HepG2 (cell line): ENCODE measurements around the gene THADA. TPM values are rescaled to one million over a fixed set of nuclear protein-coding genes. Genes with fewer than 3 reads are reported as not detected.

Source experiments
- ATF2 ChIP-seq: sonication (generic); formaldehyde crosslinking; IDR thresholded peaks from 2 replicates; pipeline ENCODE4 v1.4.0; 2020; ENCODE audit warnings: missing genetic modification reagents
- ATF7-NPFF ChIP-seq: sonication (generic); formaldehyde crosslinking; IDR thresholded peaks from 2 replicates; pipeline ENCODE4 v1.8.1; 2023; ENCODE audit warnings: mild to moderate bottlenecking, low read depth, missing genetic modification reagents, moderate library complexity
- KLF9 ChIP-seq: IDR thresholded peaks from 2 replicates; pipeline ENCODE4 v1.6.1; 2016; ENCODE audit warnings: low read depth
- MIER3 ChIP-seq: IDR thresholded peaks from 2 replicates; pipeline ENCODE4 v1.6.1; 2016; ENCODE audit warnings: missing compliant biosample characterization, borderline replicate concordance
- PRDM15 ChIP-seq: sonication (generic); formaldehyde crosslinking; IDR thresholded peaks from 2 replicates; pipeline ENCODE4 v1.4.0; 2020; ENCODE audit warnings: missing genetic modification reagents
- ZBTB10 ChIP-seq: sonication (generic); formaldehyde crosslinking; IDR thresholded peaks from 2 replicates; pipeline ENCODE4 v1.4.0; 2020; ENCODE audit warnings: missing genetic modification reagents, borderline replicate concordance
- ZBTB40 ChIP-seq, 2 experiments: fragments of 450-650 bp in 1 of 2; sonication (generic) in 1 of 2; formaldehyde crosslinking in 1 of 2; IDR thresholded peaks; 2 replicates each; pipeline versions ENCODE4 v1.6.1 to v1.8.0; 2016 to 2022; ENCODE audit warnings: antibody characterized with exemption in 1 of 2, mild to moderate bottlenecking in 1 of 2, missing genetic modification reagents in 1 of 2
- ZNF484 ChIP-seq: sonication (generic); formaldehyde crosslinking; IDR thresholded peaks from 2 replicates; pipeline ENCODE4 v1.5.1; 2020; ENCODE audit warnings: mild to moderate bottlenecking, low read depth, missing genetic modification reagents, borderline replicate concordance
- ZSCAN12 ChIP-seq: sonication (generic); formaldehyde crosslinking; IDR thresholded peaks from 2 replicates; pipeline ENCODE4 v1.9.0; 2021; ENCODE audit warnings: mild to moderate bottlenecking, missing genetic modification reagents
- polyA plus RNA-seq, 8 experiments: library from polyadenylated mRNA; depleted of rRNA in 3 of 8; stranded (reverse) in 7 of 8; unstranded in 1 of 8; fragments of >200 nt; fragmentation: Illumina TruSeq in 4 of 8; extraction: Trizol in 4 of 8; gene quantifications; 2 replicates each; pipeline versions ENCODE4 v1.2.1 to v1.2.3, GENCODE V29; 2011 to 2016; ENCODE audit warnings: low read depth in 4 of 8, missing spikeins in 1 of 8, mixed read lengths in 1 of 8; ENCODE audit not compliant: insufficient read depth in 1 of 8
- total RNA-seq, 5 experiments: library from RNA; depleted of rRNA; stranded (reverse); fragments of >200 nt; fragmentation: Illumina TruSeq; extraction: Trizol; gene quantifications; 2 replicates each; pipeline ENCODE4 v1.2.3, GENCODE V29; 2016; ENCODE audit warnings: low read depth in 1 of 5

The THADA gene
- total and polyA plus RNA-seq, 2 of the 13 experiments (the other 11 are each of a cell fraction or from before 2014, with no cell fraction given): 12.7 to 21.7 TPM

GRCh38 chr2:43226955-43227829 lies 368.6 kb downstream of the THADA start (continued):
- TF ChIP-seq ZBTB40 (IDR thresholded peaks at IDR 0.05): no peak
- TF ChIP-seq ZBTB40 (CRISPR knock-in tag; IDR thresholded peaks at IDR 0.05): peak; percentile 25; the same call in 1 of the 2 replicates
- peak; percentile 56; the same call in 1 of the 2 replicates for TF ChIP-seq ATF2 (CRISPR knock-in tag)
- TF ChIP-seq PRDM15 (CRISPR knock-in tag): peak; percentile 35; the same call in 1 of the 2 replicates
- no peak for TF ChIP-seq KLF9 (CRISPR knock-in tag)
- TF ChIP-seq MIER3 (CRISPR knock-in tag): peak; percentile 56; the same call in 1 of the 2 replicates
- TF ChIP-seq ZBTB10 (CRISPR knock-in tag): peak; percentile 97
- peak; percentile 79; the same call in 1 of the 2 replicates for TF ChIP-seq ZSCAN12 (CRISPR knock-in tag)
- TF ChIP-seq ZNF484 (CRISPR knock-in tag): no peak
- peak; percentile 87 for TF ChIP-seq ATF7-NPFF (CRISPR knock-in tag)
